HG03064 (cell line): ENCODE results near the gene DOHH.

Experiments
- ATAC-seq: cut with Tn5 transposase; IDR thresholded peaks from one replicate; pipeline ENCODE4 v1.9.1; 2021; ENCODE audit warnings: low read depth; ENCODE audit not compliant: unreplicated experiment

DOHH gene

DNA sequence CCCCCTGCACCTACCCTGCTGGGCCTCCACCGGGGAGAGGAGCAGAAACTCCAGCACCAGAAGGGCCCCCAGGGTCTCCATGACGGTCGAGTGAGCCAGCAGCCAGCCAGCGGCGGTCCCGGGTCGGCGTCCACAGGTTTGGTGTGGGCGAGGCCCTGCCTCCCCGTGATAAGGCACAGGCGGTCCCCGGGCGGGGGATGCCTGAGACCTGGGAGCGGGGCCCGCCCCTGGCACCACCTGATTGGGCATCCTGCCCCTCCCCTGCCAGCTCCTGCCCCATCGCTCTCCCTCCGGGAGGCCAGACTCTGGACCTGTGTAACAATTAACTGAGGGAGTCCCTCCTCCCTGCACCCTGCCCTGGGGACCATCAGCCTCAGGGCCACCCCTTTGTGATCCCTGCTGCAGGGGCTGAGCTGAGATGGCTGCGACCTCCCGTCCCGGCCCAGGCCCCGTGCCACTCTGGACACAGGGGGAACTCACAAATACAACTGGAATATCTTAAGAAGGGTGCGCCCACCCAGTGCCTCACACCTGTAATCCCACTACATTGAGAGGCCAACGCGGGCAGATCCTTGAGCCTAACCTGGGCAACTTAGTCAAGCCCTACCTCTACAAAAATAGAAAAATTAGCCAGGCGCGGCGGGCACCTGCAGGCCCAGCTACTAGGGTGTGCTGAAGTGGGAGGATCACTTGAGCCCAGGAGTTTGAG, 19.9 kb downstream of the DOHH start, which contains the start of gene SMIM24:
Gene SMIM24 (minus strand): TSS at position 143 of the 709 bp plus-strand sequence. CDS start 62 bp downstream, at position 81.
- no peak for ATAC-seq

DNA sequence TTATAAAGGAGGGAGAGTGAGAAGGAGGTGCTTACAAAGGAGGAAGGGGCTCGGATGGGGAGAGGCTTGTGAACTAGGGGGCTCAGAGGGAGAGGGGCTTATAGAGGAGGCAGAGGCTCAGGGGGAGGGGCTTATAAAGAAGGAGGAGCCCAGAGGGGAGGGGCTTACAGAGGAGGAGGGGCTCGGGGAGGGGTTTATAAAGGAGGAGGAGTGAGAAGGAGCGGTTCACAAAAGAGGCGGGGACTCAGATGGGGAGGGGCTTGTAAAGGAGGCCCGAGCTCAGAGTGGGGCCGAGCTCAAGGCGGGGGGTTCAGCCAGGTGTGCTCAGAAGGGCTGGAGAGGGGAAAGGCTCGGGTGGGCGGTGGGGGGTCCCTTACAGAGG, 20.6 kb downstream of the DOHH start:
- no peak for ATAC-seq

DNA sequence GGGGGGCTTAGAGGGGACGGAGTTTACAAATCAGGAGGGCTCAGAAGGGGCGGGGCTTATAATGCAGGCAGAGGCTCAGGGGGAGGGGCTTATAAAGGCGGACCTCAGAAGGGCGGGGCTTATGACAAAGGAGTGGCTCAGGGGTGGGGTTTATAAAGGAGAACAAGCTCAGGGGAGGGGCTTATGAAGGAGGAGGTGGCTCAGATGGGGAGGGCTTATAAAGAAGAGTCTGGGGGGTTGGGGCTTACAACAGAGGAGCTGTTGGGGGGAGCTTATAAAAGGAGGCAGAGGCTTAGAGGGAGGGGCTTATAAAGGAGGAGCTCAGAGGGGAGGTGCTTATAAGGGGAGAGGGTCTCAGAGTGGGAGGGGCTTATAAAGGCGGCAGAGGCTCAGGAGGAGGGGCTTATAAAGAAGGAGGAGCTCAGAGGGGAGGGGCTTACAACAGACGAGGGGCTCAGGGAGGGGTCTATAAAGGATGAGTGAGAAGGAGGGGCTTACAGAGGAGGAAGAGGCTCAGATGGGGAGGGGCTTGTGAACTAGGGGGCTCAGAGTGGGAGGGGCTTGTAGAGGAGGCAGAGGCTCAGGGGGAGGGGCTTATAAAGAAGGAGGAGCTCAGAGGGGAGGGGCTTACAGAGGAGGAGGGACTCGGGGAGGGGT, 21.2 kb downstream of the DOHH start:
- no peak for ATAC-seq

DNA sequence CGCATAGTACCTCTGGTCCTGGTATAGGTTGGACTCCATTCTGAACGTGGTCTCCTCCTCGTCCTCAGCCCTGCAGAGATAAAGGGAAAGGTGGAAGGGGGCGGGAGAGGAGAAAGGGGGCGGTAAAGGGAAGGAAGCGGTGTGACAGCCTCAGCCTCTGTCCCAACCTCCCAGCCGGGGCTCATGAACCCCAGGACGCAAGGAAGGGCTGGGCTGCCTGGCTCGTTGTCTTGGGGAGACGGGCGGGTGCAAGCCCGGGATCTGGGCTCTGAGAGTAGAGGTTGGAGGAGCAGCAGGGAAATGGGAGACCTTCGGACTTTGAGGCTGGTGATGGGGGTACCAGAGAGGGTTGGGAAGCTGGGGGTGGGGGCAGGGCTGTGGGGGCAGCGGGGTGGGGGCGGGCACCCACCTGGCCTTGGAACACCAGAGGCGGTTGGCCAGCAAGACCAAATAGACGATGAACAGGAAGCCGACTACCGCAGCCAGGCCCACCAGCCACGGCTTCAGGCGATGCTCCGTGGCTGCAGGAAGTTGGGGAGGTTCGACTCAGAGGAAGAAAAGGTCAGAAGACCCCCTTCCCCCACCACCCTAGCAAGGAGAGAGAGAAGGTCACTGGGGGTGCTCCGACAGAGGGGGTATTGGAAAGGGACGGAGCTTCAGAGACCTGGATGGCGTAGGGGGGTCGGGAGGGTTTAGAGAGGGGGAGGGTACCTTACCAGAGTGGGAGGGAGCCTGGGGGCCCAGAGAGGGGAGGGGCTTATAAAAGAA, 21.9 kb downstream of the DOHH start:
- ATAC-seq = no peak

DNA sequence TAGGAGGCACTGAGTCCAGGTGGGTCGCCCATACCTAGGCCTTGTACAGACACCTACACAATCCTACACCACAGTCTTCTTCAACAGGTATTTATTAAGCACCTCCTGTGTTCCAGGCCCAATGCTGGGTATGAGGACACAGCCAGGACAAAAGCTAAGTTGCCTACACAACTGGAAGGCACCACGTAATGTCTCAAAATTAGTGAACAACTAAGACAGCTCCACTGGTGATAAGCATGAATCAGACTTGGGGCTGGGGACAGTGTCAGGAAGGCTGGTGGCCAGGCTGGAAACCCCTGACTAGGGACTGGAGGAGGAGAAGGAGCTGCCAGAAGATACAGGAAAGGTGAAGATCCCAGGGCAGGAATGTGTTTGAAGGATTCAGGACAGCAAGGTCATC, 22.5 kb downstream of the DOHH start:
- ATAC-seq = no peak

DNA sequence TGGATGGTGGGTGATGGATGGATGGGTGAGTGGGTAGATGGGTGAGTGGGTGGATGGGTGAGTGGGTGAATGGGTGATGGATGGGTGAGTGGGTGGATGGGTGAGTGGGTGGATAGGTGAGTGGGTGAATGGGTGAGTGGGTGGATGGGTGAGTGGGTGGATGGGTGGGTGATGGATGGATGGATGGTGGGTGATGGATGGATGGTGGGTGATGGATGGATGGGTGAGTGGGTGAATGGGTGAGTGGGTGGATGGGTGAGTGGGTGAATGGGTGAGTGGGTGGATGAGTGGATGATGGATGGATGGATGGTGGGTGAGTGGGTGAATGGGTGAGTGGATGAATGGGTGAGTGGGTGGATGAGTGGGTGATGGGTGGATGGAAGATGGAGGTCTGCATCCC, 23.0 kb downstream of the DOHH start:
- no peak for ATAC-seq

DNA sequence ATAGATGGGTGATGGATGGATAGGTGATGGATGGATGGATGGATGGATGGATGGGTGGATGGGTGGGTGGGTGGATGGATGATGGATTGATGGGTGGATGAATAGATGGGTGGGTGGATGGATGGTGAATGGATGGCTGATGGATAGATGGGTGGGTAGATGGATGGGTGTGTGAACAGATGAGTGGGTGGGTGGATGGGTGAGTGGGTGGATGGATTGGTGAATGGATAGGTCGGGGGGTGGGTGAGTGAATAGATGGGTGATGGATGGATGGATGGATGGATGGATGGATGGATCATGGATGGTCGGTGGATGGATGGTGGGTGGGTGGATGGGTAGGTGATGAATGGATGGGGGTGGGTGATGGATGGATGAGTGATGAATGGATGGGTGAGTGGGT, 23.6 kb downstream of the DOHH start:
- ATAC-seq = no peak

DNA sequence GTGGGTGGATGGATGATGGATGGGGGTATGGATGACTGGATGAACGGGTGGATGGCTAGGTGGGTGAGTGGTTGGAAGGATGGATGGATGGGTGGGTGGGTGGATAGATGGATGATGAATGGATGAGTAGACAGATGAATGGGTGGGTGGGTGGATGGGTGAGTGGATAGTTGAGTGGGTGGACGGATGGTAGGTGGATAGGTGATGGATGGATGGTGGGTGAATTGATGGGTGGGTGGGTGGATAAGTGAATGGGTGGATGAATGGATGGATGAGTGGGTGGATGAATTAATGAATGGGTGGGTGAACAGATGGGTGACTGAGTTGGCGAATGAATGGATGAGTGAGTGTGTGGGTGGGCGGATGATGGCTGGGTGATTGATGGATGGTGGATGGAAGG, 25.0 kb downstream of the DOHH start:
- no peak for ATAC-seq

DNA sequence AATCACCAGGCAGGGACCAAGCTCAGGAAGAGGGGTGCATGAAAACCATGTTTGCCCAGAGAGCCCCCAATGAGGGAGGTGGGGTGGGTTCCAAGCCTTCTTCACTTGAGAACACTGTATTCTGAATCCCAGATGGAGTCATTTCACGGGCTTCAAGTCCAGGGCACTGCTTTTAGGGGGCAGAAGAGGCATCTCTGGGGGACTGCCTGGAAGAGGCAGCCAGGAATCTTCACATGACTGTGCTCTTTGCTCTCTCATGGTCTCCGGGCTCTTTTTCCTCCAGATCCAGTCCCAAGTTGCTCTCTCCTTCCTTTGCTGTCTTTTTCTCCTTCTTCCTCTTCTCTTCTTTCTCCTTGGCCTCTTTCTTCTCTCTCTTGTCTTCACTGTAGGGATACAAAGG, 25.9 kb downstream of the DOHH start:
- ATAC-seq = no peak

DNA sequence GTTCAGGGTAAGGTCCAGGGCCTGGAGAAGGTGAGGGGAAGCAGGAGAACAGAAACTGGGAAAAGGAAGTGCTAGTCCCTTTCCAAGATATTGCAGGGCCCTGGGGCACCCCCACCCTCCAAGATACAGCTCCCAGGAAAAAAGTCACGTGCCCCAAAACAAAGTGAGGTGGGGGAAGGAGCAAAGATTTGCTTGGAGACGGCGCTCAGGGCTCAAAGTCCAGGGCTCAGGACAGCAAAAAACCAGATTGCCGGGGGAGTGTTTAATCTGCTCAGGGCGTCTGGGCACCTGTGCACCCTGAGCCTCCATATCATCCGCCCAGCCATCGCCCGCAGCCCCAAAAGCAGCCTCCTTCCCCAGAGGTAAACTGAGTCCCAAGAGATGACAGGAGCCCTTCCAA, 26.5 kb downstream of the DOHH start:
- no peak for ATAC-seq

DNA sequence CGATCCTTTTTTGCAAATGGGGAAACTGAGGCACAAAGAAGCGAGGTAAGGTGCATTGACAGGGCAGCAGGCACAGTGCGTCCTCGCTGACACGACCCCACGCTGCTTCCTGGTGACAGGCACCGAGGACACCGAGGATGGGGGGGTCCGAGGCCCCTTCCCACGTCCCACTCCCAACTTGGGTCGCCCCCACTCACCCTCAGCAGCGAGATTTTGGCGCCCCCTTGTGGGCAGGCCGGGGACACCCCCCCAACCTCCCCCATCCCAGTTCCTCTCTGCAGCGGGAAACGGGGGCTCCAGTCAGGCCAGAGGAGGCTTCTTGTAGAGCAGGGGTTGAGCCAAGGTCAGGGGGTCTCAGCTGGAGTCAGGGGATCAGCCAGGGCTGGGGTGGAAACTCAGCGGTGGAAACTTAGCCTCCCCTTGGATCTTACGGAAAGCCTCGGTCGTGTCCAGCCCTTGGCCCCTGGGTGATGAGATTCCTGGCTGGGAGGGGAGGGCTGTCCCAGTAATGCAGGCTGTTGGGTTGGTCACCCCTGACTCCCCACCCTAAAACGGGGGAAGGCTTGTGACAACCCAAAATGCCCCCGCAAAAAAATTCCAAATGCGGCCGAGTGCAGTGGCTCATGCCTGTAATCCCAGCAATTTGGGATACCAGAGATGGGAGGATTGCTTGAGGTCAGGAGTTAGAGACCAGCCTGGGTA, 28.4 kb downstream of the DOHH start:
- no peak for ATAC-seq

DNA sequence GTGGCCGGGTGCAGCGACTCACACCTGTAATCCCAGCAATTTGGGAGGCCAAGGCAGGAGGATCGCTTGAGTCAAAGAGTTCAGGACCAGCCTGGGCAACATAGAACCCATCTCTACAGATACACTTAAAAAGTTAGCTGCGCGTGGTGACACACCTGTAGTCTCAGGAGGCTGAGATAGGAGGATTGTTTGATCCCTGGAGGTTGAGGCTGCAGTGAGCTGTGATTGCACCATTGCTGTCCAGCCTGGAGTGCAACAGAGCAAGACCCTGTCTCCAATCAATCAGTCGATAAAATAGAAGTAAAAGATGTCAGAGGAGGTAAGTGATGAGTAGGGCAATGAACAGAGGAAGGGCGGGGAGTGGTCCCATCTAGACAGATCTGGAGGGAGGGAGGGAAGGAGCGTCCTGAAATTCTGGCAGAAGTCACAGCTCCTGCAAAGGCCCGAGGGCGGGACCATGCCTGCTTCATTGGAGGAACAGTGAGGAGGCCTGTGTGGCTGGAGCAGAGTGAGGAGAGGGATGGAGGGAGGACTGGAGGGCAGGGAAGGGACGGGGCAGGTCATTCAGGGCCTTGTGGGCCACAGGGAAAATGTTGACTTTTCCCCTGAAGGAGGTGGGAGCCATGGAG, 29.9 kb downstream of the DOHH start:
- no peak for ATAC-seq

DNA sequence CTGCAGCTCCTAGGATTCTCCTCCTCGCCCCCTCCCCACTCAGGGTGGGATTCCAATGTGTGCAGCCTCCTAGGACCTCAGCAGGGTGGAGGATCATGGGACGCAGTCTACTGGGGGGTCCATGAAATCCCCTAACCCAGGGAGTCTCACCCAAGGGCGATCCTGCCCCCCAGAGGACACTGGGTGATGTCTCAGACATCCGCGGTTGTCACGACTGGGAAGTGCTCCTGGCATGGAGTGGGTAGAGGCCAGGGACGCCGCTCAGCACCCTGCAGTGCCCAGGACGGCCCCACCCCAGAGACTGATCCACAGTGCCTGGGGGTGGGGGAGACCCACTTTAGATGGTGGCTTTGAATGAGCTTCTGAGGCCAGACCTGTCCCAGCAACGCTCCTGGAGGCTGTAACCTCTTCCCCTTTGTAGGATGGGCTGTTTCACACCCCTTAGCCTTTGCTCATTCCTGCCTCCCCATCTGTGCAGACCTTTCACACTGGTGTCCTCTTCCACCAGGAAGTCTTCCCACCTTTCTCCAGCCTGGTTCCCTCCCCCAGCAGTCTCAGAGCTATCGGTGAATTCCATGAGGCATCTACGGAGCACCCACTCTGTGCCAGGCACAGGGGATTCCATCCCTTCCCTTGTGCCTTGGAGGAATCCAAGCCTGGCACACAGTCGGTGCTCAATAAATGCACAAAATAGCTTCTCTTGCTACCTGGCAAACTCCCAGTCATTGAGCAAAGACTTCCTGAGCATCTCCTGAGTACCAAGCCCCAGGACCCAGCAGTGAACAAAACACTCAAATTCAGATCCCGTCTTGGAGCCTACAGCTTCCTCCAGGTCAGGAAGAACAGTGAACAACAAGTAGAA, 30.6 kb downstream of the DOHH start:
- ATAC-seq = no peak

DNA sequence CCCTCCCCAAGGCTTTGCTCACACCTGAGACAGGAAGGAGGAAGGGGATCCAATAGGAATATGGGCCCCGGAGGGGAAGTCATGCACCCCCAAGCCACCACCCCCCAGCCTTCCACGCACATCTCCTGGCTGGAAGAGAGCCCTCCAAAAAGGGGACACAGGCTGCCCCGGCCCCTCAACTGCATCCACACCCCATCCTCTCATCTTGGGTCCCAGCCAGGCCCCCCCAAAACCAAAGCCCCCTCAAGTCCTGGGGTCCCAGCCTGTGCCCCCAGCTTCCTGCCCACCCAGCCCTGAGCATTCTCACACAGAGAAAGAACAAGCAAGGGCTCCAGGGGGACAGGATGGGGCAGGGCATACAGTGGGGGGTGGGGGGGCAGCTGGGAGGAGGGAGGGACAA, 32.3 kb downstream of the DOHH start:
- no peak for ATAC-seq

DNA sequence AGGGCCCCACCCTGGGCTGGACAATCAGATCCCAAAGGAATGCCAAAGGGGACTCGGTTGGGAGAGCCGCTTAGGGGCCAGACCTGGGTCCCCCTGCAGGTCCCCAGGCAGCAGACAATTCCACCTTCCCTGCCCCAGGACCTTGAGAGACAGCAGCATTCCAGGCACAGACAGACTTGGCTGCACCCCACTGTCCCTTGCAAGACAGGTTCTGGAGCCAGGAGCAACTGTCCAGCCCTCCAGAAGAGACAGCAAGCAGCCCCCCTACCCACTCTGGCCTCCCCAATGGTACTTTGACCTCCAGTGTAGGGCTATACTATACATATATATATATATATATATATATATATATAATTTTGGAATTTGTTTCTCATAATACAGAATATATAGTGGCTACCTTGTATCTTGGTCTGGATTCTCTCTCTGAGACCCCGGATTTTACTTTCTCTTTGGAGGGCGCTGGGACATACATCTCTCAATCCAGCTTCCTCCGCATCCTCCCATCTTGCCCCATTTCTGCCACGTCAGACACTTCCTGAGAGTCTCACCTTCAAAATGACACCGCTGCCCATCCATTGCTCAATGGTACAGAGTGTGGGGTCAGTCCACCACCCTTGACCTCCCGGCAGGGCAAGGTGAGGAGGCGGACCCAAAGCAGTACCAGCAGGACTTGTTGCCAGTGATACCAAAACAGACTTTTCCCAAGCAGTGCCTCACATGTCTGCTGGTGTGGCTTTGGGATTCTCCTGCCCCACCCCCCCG, 32.9 kb downstream of the DOHH start:
- ATAC-seq = no peak

DNA sequence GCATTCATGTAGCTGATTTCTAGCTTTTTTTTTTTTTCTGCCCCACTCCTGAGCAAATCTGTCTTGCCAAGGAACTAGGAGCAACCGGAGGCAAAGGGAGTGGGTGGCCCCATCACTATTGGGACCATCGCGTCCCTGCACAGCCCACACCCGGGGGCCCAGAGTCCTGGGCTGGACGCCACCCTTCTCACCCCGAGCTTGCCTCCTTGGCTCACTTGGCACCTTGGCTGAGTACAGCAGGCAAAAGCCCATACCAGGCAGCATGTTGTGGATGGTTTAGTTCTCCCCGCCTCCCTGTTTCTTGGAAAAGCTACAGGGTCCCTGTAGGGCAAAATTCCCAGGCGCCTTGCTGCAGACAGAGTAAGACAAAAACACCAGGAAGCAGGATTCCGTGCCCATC, 33.8 kb downstream of the DOHH start:
- no peak for ATAC-seq

DNA sequence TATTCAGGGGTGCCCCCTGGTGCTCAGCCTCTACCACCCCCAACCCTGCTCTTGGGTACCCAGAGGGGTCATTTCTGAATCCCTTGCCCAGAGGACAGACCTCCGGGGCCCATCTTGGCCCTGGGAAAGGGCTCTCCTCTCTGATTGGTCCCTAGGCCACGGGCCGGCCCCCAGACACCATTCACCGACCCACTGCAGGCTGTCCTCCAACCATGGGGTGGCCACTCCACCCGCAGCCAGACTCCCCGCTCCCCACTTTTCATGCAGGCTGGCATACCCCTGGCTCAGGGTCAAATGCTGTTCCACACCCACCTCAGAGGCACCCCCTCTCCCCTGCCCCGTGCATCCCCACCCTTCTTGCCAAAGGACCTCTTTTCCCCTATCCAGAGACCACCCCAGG, 34.9 kb downstream of the DOHH start:
- no peak for ATAC-seq

DNA sequence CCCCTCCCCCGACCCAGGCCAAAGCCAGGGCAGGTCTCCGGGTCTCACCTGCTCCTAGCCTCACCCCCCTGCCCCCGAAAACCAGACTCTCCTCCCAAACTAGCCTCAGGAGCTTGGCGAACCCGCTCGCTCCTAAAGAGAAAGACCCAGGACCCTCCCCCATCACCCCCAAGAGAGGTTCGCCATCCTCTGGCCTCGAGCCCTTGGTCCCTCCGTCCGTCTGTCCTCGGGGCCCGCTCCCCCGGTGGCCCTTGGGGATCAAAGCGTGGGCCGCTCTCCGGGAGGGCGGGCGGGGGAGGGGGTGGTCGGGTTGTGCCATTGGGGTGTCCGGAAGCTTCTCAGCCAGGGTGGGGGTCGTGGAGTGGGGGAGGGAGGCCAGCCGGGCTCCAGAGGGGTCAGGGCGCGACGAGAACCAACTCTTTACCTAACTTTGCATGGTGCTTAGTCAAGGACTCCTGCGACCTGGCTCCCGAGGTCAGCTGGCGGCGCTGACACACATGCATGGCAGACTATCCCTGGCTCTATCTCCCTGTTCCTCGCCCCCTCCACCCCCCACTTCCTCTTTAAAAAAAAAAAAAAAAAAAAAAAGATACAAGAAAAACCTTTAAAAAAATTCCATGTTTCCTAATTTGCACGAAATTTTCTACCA, 35.8 kb downstream of the DOHH start:
- ATAC-seq = no peak
